ENCODE data around the gene CDC42EP2.

CDC42EP2 gene

GRCh38 chr11:65314501-65315203 is at the start of gene CDC42EP2:
TSS of gene CDC42EP2 (plus strand) at chr11:65314866. CDS start at chr11:65320899, 6,033 bp downstream.
- Histone ChIP-seq H3K27ac (ENCODE audit: low read length) (no peak within 1 kb of the TSS), H3K9me3 (ENCODE audit: insufficient read depth, low read depth, low read length) (no peaks in the 10 kb centered on the region), H3K4me3 (ENCODE audit: low read length) (peak within 1 kb of the TSS; percentile 87), H3K36me3 (ENCODE audit: insufficient read depth, low read depth, low read length) (no peaks in the 10 kb centered on the region), H3K27me3 (ENCODE audit: insufficient read depth, low read length) (peaks cover 17% of the 10 kb centered on the region), H3K9ac (ENCODE audit: low read depth, low read length) (peak within 1 kb of the TSS; percentile 83), H3K4me1 (ENCODE audit: insufficient read depth, low read length) (peaks cover 17% of the 10 kb centered on the region; the same call in 1 of the 2 replicates)

GRCh38 chr11:65266210-65266609 is 48.5 kb upstream of the CDC42EP2 start:
- H3K4me1 ChIP-seq (ENCODE audit: insufficient read depth, low read length), result peaks cover 3% of the 10 kb centered on the region; the same call in 1 of the 2 replicates
- H3K27ac ChIP-seq (ENCODE audit: low read length), result no peak overlapping the region
- no peaks in the 10 kb centered on the region for H3K9me3 ChIP-seq (ENCODE audit: insufficient read depth, low read depth, low read length)
- H3K9ac ChIP-seq (ENCODE audit: low read depth, low read length), result no peak overlapping the region
- no peaks in the 10 kb centered on the region for H3K27me3 ChIP-seq (ENCODE audit: insufficient read depth, low read length)
- no peak overlapping the region for H3K4me3 ChIP-seq (ENCODE audit: low read length)
- H3K36me3 ChIP-seq (ENCODE audit: insufficient read depth, low read depth, low read length), result peaks cover 59% of the 10 kb centered on the region

GRCh38 chr11:65274735-65275682 is 39.7 kb upstream of the CDC42EP2 start:
- H3K36me3 ChIP-seq (ENCODE audit: insufficient read depth, low read depth, low read length), result peaks cover 69% of the 10 kb centered on the region
- H3K4me1 ChIP-seq (ENCODE audit: insufficient read depth, low read length), result peaks cover 5% of the 10 kb centered on the region; the same call in 1 of the 2 replicates
- H3K9me3 ChIP-seq (ENCODE audit: insufficient read depth, low read depth, low read length), result no peaks in the 10 kb centered on the region
- no peak overlapping the region for H3K27ac ChIP-seq (ENCODE audit: low read length)
- no peaks in the 10 kb centered on the region for H3K27me3 ChIP-seq (ENCODE audit: insufficient read depth, low read length)
- no peak overlapping the region for H3K9ac ChIP-seq (ENCODE audit: low read depth, low read length)
- no peak overlapping the region for H3K4me3 ChIP-seq (ENCODE audit: low read length)

- H3K9ac ChIP-seq (ENCODE audit: low read depth, low read length), result no peak overlapping the region
- H3K27ac ChIP-seq (ENCODE audit: low read length), result no peak overlapping the region
- H3K9me3 ChIP-seq (ENCODE audit: insufficient read depth, low read depth, low read length), result no peaks in the 10 kb centered on the region
- H3K36me3 ChIP-seq (ENCODE audit: insufficient read depth, low read depth, low read length), result peaks cover 69% of the 10 kb centered on the region
- H3K27me3 ChIP-seq (ENCODE audit: insufficient read depth, low read length), result no peaks in the 10 kb centered on the region
- H3K4me1 ChIP-seq (ENCODE audit: insufficient read depth, low read length), result peaks cover 5% of the 10 kb centered on the region; the same call in 1 of the 2 replicates
- no peak overlapping the region for H3K4me3 ChIP-seq (ENCODE audit: low read length)
These were observed 38.8 kb upstream of the CDC42EP2 start for GRCh38 chr11:65275906-65276305.

GRCh38 chr11:65277631-65278277 is 36.9 kb upstream of the CDC42EP2 start:
- Histone ChIP-seq H3K27me3 (ENCODE audit: insufficient read depth, low read length) (no peaks in the 10 kb centered on the region), H3K9me3 (ENCODE audit: insufficient read depth, low read depth, low read length) (no peaks in the 10 kb centered on the region), H3K4me1 (ENCODE audit: insufficient read depth, low read length) (peaks cover 5% of the 10 kb centered on the region; the same call in 1 of the 2 replicates), H3K4me3 (ENCODE audit: low read length) (no peak overlapping the region), H3K36me3 (ENCODE audit: insufficient read depth, low read depth, low read length) (peaks cover 72% of the 10 kb centered on the region), H3K27ac (ENCODE audit: low read length) (no peak overlapping the region), H3K9ac (ENCODE audit: low read depth, low read length) (no peak overlapping the region)

GRCh38 chr11:65278356-65278755 is 36.3 kb upstream of the CDC42EP2 start:
- no peak overlapping the region for H3K4me3 ChIP-seq (ENCODE audit: low read length)
- peaks cover 5% of the 10 kb centered on the region; the same call in 1 of the 2 replicates for H3K4me1 ChIP-seq (ENCODE audit: insufficient read depth, low read length)
- peaks cover 77% of the 10 kb centered on the region for H3K36me3 ChIP-seq (ENCODE audit: insufficient read depth, low read depth, low read length)
- H3K9me3 ChIP-seq (ENCODE audit: insufficient read depth, low read depth, low read length), result no peaks in the 10 kb centered on the region
- H3K27ac ChIP-seq (ENCODE audit: low read length), result no peak overlapping the region
- H3K27me3 ChIP-seq (ENCODE audit: insufficient read depth, low read length), result no peaks in the 10 kb centered on the region
- no peak overlapping the region for H3K9ac ChIP-seq (ENCODE audit: low read depth, low read length)

GRCh38 chr11:65279279-65279678 is 35.4 kb upstream of the CDC42EP2 start:
- H3K27me3 ChIP-seq (ENCODE audit: insufficient read depth, low read length), result no peaks in the 10 kb centered on the region
- H3K4me1 ChIP-seq (ENCODE audit: insufficient read depth, low read length), result peaks cover 5% of the 10 kb centered on the region; the same call in 1 of the 2 replicates
- no peak overlapping the region for H3K4me3 ChIP-seq (ENCODE audit: low read length)
- peaks cover 84% of the 10 kb centered on the region for H3K36me3 ChIP-seq (ENCODE audit: insufficient read depth, low read depth, low read length)
- no peak overlapping the region for H3K27ac ChIP-seq (ENCODE audit: low read length)
- no peaks in the 10 kb centered on the region for H3K9me3 ChIP-seq (ENCODE audit: insufficient read depth, low read depth, low read length)
- H3K9ac ChIP-seq (ENCODE audit: low read depth, low read length), result no peak overlapping the region

GRCh38 chr11:65279741-65280440 is 34.8 kb upstream of the CDC42EP2 start:
- no peak overlapping the region for H3K27ac ChIP-seq (ENCODE audit: low read length)
- no peak overlapping the region for H3K4me3 ChIP-seq (ENCODE audit: low read length)
- H3K36me3 ChIP-seq (ENCODE audit: insufficient read depth, low read depth, low read length), result peaks cover 91% of the 10 kb centered on the region
- no peaks in the 10 kb centered on the region for H3K9me3 ChIP-seq (ENCODE audit: insufficient read depth, low read depth, low read length)
- no peaks in the 10 kb centered on the region for H3K27me3 ChIP-seq (ENCODE audit: insufficient read depth, low read length)
- H3K4me1 ChIP-seq (ENCODE audit: insufficient read depth, low read length), result peaks cover 5% of the 10 kb centered on the region; the same call in 1 of the 2 replicates
- H3K9ac ChIP-seq (ENCODE audit: low read depth, low read length), result no peak overlapping the region

GRCh38 chr11:65280646-65281045 is 34.0 kb upstream of the CDC42EP2 start:
- Histone ChIP-seq H3K9me3 (ENCODE audit: insufficient read depth, low read depth, low read length) (no peaks in the 10 kb centered on the region), H3K4me3 (ENCODE audit: low read length) (no peak overlapping the region), H3K27ac (ENCODE audit: low read length) (no peak overlapping the region), H3K4me1 (ENCODE audit: insufficient read depth, low read length) (peaks cover 5% of the 10 kb centered on the region; the same call in 1 of the 2 replicates), H3K27me3 (ENCODE audit: insufficient read depth, low read length) (no peaks in the 10 kb centered on the region), H3K36me3 (ENCODE audit: insufficient read depth, low read depth, low read length) (peaks cover 98% of the 10 kb centered on the region), H3K9ac (ENCODE audit: low read depth, low read length) (no peak overlapping the region)

GRCh38 chr11:65286686-65287085 is 28.0 kb upstream of the CDC42EP2 start:
- Histone ChIP-seq H3K36me3 (ENCODE audit: insufficient read depth, low read depth, low read length) (peaks cover 98% of the 10 kb centered on the region), H3K9ac (ENCODE audit: low read depth, low read length) (no peak overlapping the region), H3K27me3 (ENCODE audit: insufficient read depth, low read length) (no peaks in the 10 kb centered on the region), H3K9me3 (ENCODE audit: insufficient read depth, low read depth, low read length) (no peaks in the 10 kb centered on the region), H3K4me3 (ENCODE audit: low read length) (no peak overlapping the region), H3K27ac (ENCODE audit: low read length) (no peak overlapping the region), H3K4me1 (ENCODE audit: insufficient read depth, low read length) (no peaks in the 10 kb centered on the region)

- no peaks in the 10 kb centered on the region for H3K27me3 ChIP-seq (ENCODE audit: insufficient read depth, low read length)
- peaks cover 96% of the 10 kb centered on the region for H3K36me3 ChIP-seq (ENCODE audit: insufficient read depth, low read depth, low read length)
- no peak overlapping the region for H3K4me3 ChIP-seq (ENCODE audit: low read length)
- H3K9me3 ChIP-seq (ENCODE audit: insufficient read depth, low read depth, low read length), result no peaks in the 10 kb centered on the region
- H3K27ac ChIP-seq (ENCODE audit: low read length), result no peak overlapping the region
- H3K9ac ChIP-seq (ENCODE audit: low read depth, low read length), result no peak overlapping the region
- H3K4me1 ChIP-seq (ENCODE audit: insufficient read depth, low read length), result no peaks in the 10 kb centered on the region
These were observed 27.1 kb upstream of the CDC42EP2 start for GRCh38 chr11:65287601-65288000.

Data from iPS-20b (cell line).